GM19035 (cell line): ENCODE data around the gene ASB18.

Experiments
- ATAC-seq: cut with Tn5 transposase; IDR thresholded peaks from one replicate; pipeline ENCODE4 v1.9.1; 2021; ENCODE audit not compliant: unreplicated experiment

Gene ASB18

GRCh38 chr2:236176951-236177350 is 87.3 kb downstream of the ASB18 start:
- no peak for ATAC-seq

- no peak for ATAC-seq
Measured at GRCh38 chr2:236176417-236176816, 87.8 kb downstream of the ASB18 start.

GRCh38 chr2:236175548-236176150 is 88.6 kb downstream of the ASB18 start:
- ATAC-seq, result no peak

GRCh38 chr2:236173729-236174607 is 90.2 kb downstream of the ASB18 start:
- no peak for ATAC-seq

GRCh38 chr2:236173036-236173728 is 91.0 kb downstream of the ASB18 start:
- no peak for ATAC-seq

- no peak for ATAC-seq
Measured at GRCh38 chr2:236172255-236173035, 91.8 kb downstream of the ASB18 start.

- no peak for ATAC-seq
Measured at GRCh38 chr2:236171680-236172254, 92.4 kb downstream of the ASB18 start.

- no peak for ATAC-seq
Measured at GRCh38 chr2:236171181-236171679, 93.0 kb downstream of the ASB18 start.

GRCh38 chr2:236170590-236171165 is 93.5 kb downstream of the ASB18 start:
- ATAC-seq, result no peak

- no peak for ATAC-seq
Measured at GRCh38 chr2:236169741-236170589, 94.2 kb downstream of the ASB18 start.

- no peak for ATAC-seq
Measured at GRCh38 chr2:236169151-236169721, 95.0 kb downstream of the ASB18 start.

GRCh38 chr2:236168110-236169080 is 95.8 kb downstream of the ASB18 start, which contains the start of gene GBX2:
GBX2 (minus strand) TSS chr2:236168386; CDS start chr2:236167971, 415 bp downstream.
- no peak for ATAC-seq

- no peak for ATAC-seq
Measured at GRCh38 chr2:236167297-236168109, 96.7 kb downstream of the ASB18 start.

- no peak for ATAC-seq
Measured at GRCh38 chr2:236166796-236167296, 97.4 kb downstream of the ASB18 start.

GRCh38 chr2:236165842-236166795 is 98.1 kb downstream of the ASB18 start:
- ATAC-seq, result no peak
